RPMI8226 (cell line): ENCODE data around the gene KLHL29.

Experiments
- DNase-seq: peaks from one replicate; pipeline ENCODE4 v3.0.0-alpha.2; 2015

Gene KLHL29

DNA sequence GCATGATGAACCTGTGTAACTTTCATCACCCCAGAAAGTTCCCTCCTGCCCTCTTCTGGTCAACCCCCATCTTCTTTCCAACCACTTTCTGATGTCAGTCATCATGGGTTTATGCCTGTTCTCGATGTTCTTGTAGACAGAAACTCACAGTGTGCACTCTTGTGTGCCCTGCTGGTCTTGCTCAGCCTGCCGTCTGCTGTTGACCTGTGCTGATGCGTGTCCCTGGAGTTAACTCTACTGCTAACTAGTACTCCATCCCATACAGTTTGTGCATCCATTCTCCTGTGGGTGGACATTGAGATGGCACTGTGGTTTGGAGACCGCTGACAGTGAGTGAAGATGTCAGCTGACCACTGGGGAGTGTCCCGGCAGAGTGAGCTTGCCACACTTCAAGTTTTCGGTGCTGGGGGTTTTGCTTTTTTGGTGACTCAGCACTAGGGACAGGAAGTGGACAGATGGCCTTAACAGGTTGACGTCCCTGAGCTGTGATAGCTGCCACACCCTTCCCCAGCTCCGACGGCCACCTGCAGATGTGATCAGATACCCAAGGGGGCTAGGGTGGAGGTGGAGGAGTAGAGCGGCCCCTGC is 14.8 kb downstream of the KLHL29 start:
- DNase-seq = no peak

DNA sequence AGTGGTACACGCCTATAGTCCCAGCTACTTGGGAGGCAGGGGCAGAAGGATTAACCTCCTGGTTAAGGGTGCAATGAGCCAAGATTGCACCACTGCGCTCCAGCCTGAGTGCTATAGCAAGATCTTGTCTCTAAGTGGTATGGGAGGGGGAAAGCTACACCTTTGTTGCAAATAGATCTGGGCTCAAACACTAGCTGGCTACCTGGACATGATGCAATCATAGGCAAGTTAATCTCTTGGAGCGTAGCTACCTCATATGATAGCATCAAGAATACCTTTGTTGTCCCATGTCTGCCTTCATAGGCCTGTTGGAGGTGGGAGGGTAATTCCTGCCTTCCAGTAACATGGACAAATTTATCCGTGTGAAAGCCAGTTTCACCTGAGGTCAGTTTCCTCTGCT is 15.7 kb downstream of the KLHL29 start:
- DNase-seq = no peak

DNA sequence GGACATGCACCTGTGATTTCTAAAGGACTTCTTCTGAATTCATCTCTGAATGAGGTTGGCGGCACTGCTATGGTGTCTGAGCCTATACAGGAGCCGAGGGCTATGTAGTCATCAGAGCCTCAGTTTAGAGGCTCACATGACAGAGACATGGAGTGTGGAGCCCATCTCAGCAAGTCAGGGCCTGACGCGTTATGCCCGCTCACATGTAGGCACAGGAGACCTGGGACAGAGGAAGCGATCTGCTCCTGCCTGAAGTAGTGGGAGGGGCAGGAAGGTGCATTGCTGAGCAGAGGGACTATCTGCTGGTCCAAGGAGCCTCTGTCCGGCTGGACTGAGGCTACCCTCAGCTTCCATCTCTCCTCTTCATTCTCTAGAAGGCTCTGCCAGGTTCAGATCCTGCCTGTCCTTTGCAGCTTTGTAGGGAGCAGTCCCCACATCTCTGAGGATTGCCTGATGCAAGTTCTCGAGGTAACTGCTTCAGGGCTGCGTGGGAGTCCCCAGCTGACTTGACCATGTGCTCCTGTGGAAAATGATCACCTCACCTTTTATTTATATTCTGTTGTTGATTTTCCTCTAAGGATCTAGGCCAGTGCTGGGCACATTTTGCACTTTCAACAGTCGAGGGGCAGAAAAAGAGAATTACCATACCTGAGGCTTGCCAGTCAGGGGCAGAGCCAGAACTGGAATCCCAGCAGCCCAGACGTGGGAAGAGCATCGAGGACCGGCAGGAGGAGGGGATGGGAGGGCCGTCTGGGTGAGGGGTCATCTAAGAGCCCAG is 16.6 kb downstream of the KLHL29 start:
- no peak for DNase-seq

DNA sequence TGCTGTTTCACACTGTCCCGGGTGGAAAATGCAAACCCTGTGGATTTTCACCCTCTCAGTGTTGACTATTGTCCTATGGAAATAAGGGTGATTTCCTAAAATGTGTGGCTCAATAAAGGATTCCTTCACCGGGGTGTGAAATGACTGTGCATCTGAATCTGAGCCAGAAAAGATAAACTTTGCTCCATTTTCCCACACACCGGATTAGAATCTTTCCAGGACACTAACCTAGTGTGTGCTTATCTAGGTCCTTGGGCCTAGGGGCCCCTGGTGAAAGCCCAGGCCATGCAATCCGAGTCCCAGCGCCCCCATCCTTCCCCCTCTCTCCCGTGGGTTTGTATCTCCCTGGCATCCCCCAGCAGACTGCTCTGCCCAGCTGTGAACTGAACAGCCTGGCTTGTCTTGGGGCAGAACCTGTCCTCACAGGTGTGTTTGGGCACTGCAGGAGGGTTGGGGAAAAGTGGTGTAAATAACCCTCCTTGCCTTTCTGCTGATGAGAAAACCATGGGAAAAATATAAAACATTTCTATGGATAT is 17.3 kb downstream of the KLHL29 start:
- no peak for DNase-seq

DNA sequence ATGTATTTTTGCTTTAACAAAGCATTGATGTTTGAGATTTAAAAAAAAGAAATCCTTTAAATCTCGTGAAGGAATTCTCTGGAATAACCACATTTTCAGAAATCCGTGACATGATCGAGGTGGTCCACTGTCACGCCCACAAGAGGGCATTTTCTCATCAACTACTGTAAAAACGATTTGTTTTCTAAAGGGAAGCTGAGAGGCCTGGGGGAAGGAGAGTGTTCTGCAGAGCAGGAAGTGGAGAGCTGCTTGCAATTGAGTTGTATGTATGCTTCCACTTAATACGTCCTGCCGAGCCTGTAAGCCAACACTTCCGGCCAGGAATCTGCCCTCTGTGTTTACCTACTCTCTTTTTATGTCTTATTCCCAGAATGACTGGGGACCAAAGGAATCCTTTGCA is 19.4 kb downstream of the KLHL29 start:
- DNase-seq = peak; percentile 31

DNA sequence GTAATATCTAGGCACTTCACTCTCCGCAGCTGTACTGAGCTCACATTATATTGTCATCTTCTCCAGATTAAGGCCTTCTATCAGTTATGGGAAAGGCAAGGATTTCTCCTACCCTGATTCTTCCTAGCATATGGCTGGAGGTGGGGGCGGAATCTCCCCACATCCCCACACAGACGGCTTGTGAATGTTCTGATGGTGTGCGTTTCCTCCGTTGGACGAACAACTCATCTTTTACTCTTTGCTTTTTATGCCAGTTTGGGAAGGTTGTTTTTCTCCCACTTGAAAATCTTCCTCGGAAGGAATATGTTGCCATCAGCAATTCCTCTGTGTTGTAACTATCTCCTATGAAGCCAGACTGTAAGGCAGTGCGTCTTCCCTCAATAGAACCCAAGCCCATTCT is 24.3 kb downstream of the KLHL29 start:
- no peak for DNase-seq

DNA sequence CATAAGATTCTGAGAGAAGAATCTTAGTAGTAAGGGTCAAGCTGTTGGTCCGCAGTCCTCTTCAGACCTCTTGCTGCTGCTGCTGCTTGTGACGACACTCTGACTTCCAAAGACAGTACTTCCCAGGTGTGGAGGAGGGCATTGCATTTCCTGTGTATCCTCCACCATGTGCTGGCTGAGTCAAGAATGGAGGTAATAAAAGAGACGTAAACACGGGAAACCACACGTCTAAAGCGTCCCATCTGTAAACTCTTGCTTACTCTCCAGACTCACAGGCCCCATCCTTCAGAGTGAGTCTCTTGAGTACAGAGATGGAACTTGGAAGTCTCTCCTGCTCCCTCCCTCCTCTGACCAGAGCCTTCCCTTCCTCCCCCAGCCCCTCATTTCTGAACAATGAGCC is 25.6 kb downstream of the KLHL29 start:
- DNase-seq = no peak

DNA sequence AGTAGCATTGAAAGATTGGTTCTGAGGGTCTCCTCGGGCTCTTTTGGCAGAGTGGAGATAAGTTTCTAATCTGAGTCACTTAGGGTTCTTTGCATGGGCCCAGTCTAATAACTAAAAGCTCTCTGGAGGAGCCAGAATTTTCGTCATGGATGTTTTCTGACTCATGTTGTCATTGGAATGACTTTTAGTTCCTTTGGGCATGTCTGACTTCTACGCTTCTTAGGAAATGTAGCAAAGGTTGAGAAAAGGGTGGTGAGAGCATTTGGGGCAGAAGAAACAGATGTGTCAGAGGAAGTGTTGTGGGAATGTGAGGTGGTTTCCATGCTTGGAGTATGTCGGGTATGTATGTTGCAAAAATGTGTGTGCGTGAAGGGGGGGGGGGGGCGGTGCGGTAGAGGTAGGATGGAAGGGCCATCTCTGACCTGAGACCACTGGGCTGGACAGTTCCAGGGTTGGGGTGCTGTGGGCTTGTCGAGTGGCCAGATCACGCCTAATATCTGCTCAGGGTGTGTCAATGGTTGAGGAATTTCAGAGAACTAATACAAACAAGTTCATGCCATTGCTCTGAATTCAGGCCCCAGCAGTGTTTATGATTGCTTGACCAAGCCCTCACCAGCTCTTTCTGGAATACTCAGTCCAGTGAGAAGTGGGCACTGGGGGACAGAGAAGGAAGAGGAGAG is 26.9 kb downstream of the KLHL29 start:
- DNase-seq = no peak

DNA sequence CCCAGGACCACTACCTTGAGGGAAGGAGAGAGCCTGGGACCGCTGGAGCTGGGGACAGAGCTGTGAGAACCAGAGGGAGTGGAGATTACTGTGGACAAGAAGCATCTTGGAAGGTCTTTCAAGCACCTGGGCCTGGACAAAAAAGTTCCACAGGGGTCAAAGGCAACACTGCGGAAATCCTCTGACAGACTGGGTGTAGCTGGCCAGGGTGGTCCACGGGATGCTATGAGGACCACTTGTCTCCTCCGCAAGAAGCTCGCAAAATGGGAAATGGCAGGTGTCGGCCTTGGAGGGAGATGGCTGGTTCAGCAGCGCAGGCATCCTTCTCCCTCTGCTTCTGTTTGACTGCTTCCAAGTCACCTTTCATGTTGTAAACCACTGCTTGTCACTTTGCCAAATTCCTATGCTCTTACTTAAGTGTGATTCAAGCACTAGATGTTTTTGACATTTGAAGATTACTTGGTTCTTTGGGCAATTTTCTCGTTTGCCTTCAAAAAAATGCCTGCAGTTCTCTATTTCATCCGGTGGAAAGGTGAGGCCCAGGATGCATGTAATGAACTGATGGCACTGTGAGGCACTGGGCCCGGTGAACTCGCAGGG is 27.7 kb downstream of the KLHL29 start:
- no peak for DNase-seq

DNA sequence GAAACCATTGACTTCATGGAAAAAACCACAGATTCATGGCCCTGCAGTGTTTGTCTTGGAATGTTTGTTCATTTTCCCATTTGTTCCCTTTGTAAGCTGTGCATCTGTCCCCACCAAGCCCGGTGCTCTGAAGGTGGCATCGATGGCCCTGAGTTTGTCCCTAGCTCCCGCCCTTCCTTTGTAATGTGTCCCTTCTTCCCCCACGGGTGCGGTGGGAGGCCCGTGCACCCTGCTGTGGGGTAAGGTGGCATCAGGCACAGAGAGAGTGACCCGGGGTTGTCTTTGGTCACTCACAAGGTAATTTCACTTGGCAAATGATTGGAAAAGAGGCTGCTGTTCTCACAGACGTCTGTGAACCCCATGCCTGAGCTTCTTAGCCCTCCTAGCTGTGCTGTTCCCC is 28.7 kb downstream of the KLHL29 start:
- DNase-seq = no peak

DNA sequence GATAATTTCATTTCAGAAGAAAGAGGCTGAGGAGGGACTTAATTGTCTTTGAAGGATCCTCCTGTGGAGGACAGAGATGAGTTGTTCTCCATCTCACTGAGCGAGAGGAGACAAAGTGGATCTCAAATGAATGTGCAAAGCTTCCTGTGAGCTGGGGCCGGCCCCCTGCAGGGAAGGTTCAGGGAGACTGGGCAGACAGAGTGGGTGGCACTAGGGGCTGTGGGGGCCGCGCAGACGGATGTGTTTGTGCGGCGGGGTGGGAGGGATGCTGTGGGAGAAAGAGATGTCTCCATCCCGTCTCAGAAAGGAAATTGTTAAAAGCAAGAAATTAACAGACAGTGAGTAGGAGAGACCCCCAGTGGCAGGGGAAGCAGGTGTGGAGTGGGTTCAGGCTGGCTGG is 29.1 kb downstream of the KLHL29 start:
- DNase-seq = no peak

DNA sequence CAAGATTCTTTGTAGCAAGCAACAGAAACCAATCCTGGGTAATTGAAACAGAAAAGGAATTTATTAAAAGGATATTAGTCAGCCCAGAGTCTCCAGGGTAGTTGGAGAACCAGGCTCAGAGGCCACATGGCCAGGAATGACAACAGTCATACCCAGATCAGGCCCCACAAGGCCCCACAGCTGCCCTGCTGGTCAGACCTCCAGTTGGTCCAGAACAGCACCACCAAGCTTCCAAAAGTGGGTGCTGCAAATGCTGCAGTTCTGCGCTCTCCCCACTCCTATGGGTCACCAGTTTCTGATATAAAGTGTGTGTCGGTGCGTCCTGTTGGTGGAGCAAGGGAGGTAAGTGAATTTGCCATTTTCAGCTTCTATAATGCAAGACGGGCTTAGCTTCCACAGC is 29.9 kb downstream of the KLHL29 start:
- peak; percentile 47 for DNase-seq

DNA sequence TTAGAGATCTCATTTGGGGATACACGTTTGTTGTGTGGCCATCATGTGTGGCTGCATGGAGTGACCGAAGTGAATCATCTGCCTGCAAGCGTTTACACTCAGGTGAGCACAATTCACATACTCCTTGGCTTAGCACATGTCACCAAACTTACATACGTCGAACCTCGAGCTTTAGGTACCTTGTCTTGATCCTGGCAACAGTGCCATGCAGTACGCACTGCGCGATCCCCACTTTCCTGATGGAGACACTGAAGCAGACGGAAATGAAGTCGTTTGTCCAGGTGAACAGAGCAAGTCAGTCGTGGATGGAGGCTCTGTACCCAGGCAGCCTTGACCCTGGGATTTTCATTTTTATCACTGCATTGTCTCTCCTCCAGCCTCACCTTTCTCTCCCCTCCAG is 32.3 kb downstream of the KLHL29 start:
- no peak for DNase-seq

DNA sequence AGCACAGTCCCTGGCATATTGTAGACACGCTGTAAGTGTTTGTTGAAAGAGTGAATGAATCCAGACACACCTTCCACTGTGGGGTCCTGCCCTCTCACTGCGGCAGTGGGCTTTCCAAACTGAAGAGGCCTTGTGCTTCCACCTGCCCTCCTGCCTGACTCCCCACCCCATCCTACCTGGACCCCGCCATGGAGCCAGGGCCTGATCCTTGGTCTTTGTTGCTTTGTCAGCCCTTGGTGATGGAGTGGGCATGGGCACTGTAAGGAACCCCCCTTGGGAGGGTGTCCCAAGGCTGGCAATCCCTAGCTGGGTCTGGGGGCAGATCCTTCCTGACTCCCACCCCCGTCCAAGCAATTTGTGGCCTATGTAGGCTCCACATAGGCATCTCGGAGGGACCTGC is 33.1 kb downstream of the KLHL29 start:
- DNase-seq = no peak

DNA sequence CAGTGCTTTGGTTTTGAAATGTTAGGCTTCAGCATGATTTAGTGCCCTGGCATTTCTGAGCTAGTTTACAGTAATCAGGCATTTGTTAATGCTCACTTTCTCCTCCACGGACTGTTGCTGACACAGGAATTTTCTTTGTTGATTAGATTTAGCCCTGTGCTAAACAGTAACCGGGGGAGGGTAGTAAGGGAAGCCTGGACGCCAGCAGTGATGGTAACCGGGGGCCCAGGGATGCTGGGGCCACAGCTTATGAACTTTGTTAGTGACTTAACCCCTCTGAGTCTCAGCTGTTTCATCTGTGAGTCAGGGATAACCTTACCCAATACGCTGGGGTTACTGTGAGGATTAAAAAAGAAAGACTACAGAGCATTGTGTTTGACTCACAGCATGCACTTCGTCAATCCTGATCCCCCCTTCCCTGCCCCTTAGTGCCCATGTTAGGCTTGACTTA is 33.5 kb downstream of the KLHL29 start:
- no peak for DNase-seq

DNA sequence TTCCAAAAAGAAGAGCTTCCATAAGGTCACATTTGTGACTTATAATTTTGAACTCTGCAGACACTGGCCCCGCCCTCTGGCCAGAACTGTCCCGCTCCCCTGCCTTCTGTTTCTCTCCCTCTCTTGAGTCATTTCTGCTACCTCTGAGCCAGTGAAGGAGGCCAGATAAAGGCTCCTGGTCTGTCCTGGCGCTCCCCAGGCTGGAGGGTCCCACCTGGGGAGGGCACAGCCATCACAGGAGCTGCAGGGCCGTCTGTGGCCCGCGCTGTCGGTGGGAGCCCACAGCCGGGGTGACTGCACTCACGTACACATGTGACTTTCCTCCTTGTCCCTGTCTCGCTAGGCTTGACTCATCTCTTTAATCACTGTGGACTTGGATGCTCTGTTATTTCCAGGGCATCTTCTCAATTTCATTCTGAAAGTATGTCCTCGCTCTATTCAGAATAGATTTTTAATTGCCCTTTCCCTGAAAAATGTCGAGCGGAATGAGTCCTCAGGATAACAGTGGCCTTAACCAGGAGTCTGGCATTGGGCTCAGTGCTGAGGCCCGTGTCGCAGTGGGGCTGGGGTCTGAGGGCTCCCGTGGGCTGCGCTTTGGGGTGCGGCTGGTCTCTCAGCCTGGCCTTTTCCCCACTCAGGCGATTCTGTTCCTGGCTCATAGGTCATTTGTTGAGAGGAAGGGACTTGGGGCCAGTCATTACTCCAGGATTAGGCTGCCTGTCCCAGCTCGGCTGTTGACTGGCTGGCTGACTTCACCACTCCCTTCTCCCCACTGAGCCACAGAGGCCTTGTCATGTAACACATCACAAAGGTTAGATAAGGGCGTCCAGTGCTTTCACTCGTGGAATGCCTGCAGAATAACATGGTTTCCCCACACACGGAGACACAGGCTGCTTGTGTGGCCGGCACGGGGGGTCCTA is 34.5 kb downstream of the KLHL29 start:
- DNase-seq = no peak

DNA sequence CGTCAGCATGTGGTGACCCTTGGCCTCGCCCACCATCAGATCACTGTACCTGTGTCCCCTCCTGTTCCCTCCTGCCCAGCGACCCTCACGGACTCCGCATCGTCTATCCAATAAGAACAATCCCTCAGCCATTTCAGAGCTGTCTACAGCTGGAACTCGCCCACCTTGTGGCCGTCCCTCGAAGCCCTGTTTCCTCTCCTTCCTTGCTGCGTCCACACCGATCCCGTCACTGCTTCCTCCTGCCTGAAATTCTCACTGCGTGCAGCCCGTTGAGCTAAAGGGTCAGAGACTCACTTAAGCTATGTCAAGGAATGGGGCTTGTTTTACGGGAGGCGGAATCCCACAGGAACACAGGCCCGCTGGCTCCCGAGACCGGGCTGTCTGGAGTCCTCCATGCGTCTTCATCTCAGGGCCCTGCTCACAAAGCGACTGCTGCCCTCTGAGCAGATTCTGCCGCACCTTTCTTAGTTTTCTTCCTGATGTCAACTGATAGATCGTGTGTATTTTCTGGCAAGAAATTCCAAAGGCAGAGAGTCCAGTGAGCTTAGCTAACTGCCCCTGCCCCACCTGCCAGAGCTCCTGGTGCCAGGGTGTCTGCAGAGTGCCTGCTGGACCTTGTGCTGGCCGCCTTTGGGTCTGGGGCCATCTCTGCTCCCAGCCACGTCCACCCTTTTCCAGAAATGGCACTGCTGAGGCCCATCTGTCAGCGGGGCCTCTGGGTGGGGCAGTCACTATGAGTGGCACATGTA is 35.3 kb downstream of the KLHL29 start:
- no peak for DNase-seq

DNA sequence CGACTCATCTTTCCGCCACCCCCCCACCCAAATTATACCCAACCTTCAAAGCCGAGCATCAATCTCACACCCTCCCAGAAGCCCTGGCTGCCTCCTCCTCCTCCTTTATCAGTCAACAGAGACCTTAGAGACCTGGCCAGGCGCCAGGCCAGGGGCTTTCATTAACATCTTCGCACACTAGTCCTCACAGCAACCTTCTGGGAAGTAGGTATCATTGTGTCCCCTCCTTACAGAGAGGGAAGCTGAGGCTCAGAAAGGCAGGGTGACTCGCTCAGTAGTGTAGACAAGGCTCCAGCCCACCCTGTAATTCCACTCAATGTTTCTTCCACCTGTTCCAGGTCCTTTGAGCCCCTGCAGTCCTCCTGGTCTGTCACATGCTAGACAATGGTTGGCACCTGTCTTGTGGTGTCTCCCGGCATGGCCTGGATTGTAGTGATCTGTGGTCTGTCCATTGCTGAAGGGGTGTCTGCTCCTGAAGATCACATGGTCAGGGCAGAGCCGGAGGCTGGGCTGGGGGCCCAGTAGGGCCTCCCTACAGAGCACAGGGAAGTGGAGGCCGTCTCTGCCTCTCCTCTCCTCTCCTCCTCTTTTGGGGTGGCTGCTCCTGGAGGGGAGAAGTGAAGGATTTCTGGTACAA is 36.0 kb downstream of the KLHL29 start:
- no peak for DNase-seq

DNA sequence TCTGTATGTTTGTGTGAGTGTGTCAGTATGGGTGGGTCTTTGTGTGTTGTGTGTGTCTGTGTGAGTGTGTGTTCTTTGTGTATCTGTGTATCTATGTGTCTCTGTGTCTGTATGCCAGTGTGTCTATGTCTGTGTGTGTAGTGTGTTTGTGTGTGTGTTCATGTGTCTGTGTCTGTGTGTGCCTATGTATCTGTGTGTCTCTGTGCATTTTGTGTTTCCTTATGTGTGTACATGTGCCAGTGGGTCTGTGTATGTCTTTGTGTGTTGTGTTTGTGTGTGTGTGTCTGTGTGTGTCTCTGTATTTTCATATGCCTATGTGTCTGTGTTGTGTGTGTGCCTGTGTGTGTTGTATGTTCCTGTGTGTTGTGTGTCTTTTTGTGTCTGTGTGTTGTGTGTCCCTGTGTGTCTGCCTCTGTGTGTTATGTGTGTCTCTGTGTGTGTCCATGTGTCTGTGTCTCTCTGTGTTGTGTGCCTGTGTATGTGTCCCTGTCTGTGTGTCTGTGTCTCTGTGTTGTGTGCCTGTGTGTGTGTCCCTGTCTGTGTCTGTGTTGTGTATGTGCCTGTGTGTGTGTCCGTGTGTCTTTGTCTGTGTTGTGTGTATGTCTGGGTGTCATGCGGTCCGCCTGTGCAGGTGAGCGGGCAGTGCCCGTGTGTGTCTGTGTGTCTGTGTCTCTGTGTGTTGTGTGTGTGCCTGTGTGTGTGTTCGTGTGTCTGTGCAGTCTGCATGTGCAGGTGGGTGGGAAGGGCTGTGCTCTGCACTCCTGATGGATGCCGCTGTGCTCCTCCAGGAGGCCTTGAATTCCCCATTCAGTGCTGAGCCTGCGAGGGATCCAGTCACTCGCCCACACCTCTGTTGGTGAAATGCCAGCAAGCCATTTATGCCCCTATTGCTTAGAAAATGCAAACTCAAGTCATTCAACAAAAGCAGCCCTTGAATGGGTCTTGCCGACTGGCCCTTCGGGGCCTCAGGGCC is 37.4 kb downstream of the KLHL29 start:
- no peak for DNase-seq
